MM.1S (cell line): Measurements from ENCODE around the gene SCRN2.
A peak's percentile ranks its signal among the peaks of the same experiment; 100 is the strongest.

ENCODE experiments used
- DNase-seq: peaks from one replicate; pipeline ENCODE4 v3.0.0-alpha.2; 2015
- H2AFZ ChIP-seq: fragments of 300-600 bp; sonication (generic); 2 replicates; pipeline ENCODE4 v1.6.0; 2016; ENCODE audit warnings: antibody characterized with exemption, low read length
- H3F3A ChIP-seq: fragments of 300-600 bp; sonication (generic); 2 replicates; pipeline ENCODE4 v1.6.1; 2016; ENCODE audit warnings: mild to moderate bottlenecking, antibody characterized with exemption, low read length, moderate library complexity, mixed read lengths; ENCODE audit not compliant: insufficient read depth
- H3K27ac ChIP-seq: fragments of 300-600 bp; sonication (generic); 2 replicates; pipeline ENCODE4 v1.5.1; 2016; ENCODE audit warnings: mild to moderate bottlenecking, low read length
- H3K27me3 ChIP-seq: fragments of 300-600 bp; sonication (generic); replicated peaks from 2 replicates; pipeline ENCODE4 v1.6.0; 2016; ENCODE audit warnings: low read length; ENCODE audit not compliant: insufficient read depth
- H3K36me3 ChIP-seq: fragments of 300-600 bp; sonication (generic); replicated peaks from 2 replicates; pipeline ENCODE4 v1.6.1; 2016; ENCODE audit warnings: mild to moderate bottlenecking, low read length, mixed read lengths; ENCODE audit not compliant: insufficient read depth
- H3K4me1 ChIP-seq: fragments of 300-600 bp; sonication (generic); 2 replicates; pipeline ENCODE4 v1.6.1; 2016; ENCODE audit warnings: low read length, mixed read lengths
- H3K4me2 ChIP-seq: fragments of 300-600 bp; sonication (generic); 2 replicates; pipeline ENCODE4 v1.6.0; 2016; ENCODE audit warnings: low read depth, low read length
- H3K4me3 ChIP-seq: fragments of 300-600 bp; sonication (generic); 2 replicates; pipeline ENCODE4 v1.5.1; 2016; ENCODE audit warnings: low read length, mixed read lengths
- H3K79me2 ChIP-seq: fragments of 300-600 bp; sonication (generic); 2 replicates; pipeline ENCODE4 v1.6.1; 2016; ENCODE audit warnings: mixed run types, low read length, mixed read lengths
- H3K9ac ChIP-seq: fragments of 300-600 bp; sonication (generic); 2 replicates; pipeline ENCODE4 v1.6.1; 2016; ENCODE audit warnings: low read length, mixed read lengths
- H3K9me2 ChIP-seq: fragments of 300-600 bp; sonication (generic); replicated peaks from 2 replicates; pipeline ENCODE4 v1.6.1; 2016; ENCODE audit warnings: mild to moderate bottlenecking, low read length, mixed read lengths; ENCODE audit not compliant: insufficient read depth
- H3K9me3 ChIP-seq: fragments of 300-600 bp; sonication (generic); replicated peaks from 2 replicates; pipeline ENCODE4 v1.6.1; 2016; ENCODE audit warnings: mild to moderate bottlenecking, low read length, mixed read lengths; ENCODE audit not compliant: insufficient read depth
- H4K20me1 ChIP-seq: fragments of 300-600 bp; sonication (generic); 2 replicates; pipeline ENCODE4 v1.6.1; 2016; ENCODE audit warnings: mild to moderate bottlenecking, low read length, moderate library complexity, mixed read lengths; ENCODE audit not compliant: insufficient read depth
- CTCF ChIP-seq: fragments of 300-600 bp; sonication (generic); IDR thresholded peaks from 2 replicates; pipeline ENCODE4 v1.5.1; 2016; ENCODE audit warnings: antibody characterized with exemption, low read length, mixed read lengths
- EZH2 ChIP-seq: fragments of 300-600 bp; sonication (generic); optimal IDR thresholded peaks from 2 replicates; pipeline ENCODE3; 2017; ENCODE audit warnings: low read depth, mild to moderate bottlenecking, antibody characterized with exemption, low read length, mixed read lengths
- EZH2phosphoT487 ChIP-seq: fragments of 300-600 bp; sonication (generic); IDR thresholded peaks from 2 replicates; pipeline ENCODE4 v1.6.1; 2018; ENCODE audit warnings: antibody characterized with exemption, low read length

The SCRN2 gene

GRCh38 chr17:47791025-47791424 is 50.0 kb downstream of the SCRN2 start:
- no peak for TF ChIP-seq EZH2phosphoT487
- TF ChIP-seq CTCF, result no peak
- no peak for TF ChIP-seq EZH2

GRCh38 chr17:47789611-47790561 is 51.2 kb downstream of the SCRN2 start:
- H3K4me3 ChIP-seq, result peak overlapping the region; percentile 29; the same call in 1 of the 2 replicates

More at GRCh38 chr17:47791025-47791424, 50.0 kb downstream of the SCRN2 start:
- DNase-seq, result no peak
- Histone ChIP-seq H3K27ac (no peak overlapping the region), H3K9ac (no peak overlapping the region), H3K9me2 (no peaks in the 10 kb centered on the region), H2AFZ (no peak overlapping the region), H3K4me2 (no peak overlapping the region), H3K4me1 (no peaks in the 10 kb centered on the region), H3K9me3 (no peaks in the 10 kb centered on the region), H3K27me3 (peaks cover 88% of the 10 kb centered on the region), H3K4me3 (no peak overlapping the region), H3K36me3 (no peaks in the 10 kb centered on the region), H4K20me1 (no peaks in the 10 kb centered on the region), H3F3A (no peaks in the 10 kb centered on the region), H3K79me2 (no peaks in the 10 kb centered on the region)

More at GRCh38 chr17:47789611-47790561, 51.2 kb downstream of the SCRN2 start:
- H3K27me3 ChIP-seq, result peaks cover 89% of the 10 kb centered on the region
- no peaks in the 10 kb centered on the region for H3K9me3 ChIP-seq
- no peaks in the 10 kb centered on the region for H3K4me1 ChIP-seq
- H3K9ac ChIP-seq, result no peak overlapping the region
- H4K20me1 ChIP-seq, result no peaks in the 10 kb centered on the region
- no peaks in the 10 kb centered on the region for H3K79me2 ChIP-seq
- no peak overlapping the region for H3K27ac ChIP-seq
- no peaks in the 10 kb centered on the region for H3F3A ChIP-seq
- peak overlapping the region; percentile 60 for H3K4me2 ChIP-seq
- 0 out of 2 replicates have a peak overlapping the region, but pooled peaks have one; percentile 15 for H2AFZ ChIP-seq
- TF ChIP-seq EZH2phosphoT487 (no peak), EZH2 (no peak), CTCF (peak; percentile 37)
- no peaks in the 10 kb centered on the region for H3K36me3 ChIP-seq
- H3K9me2 ChIP-seq, result no peaks in the 10 kb centered on the region
- DNase-seq, result peak; percentile 37
